ENCODE data around the gene TMEM132C. TPM values are rescaled to one million over a fixed set of nuclear protein-coding genes. Genes with fewer than 3 reads are reported as not detected.
A peak's percentile ranks its signal among the peaks of the same experiment; 100 is the strongest.

Gene TMEM132C
- total and polyA plus RNA-seq, 9 donors = 1.6 to 38.4 (median 9.4) TPM

- TF ChIP-seq POLR2A (IDR thresholded peaks at IDR 0.05) = no peak
- no peak for TF ChIP-seq CTCF (IDR thresholded peaks at IDR 0.05)
- no peak for TF ChIP-seq EP300 (IDR thresholded peaks at IDR 0.05)
- DNase-seq = no peak
- intact Hi-C loops (cut with DNase I) = no loop called here
- Histone ChIP-seq H3K27ac (no peak overlapping the region), H3K27me3 (no peaks in the 10 kb centered on the region), H3K4me3 (no peak overlapping the region), H3K9me3 (no peaks in the 10 kb centered on the region), H3K36me3 (no peaks in the 10 kb centered on the region), H3K4me1 (ENCODE audit: insufficient read depth) (no peaks in the 10 kb centered on the region)
- 84 to 92% (median 89%) methylated on average over 4 of the region's 4 CpGs for WGBS, 3 donors
Measured at GRCh38 chr12:128607641-128608040, 340.7 kb downstream of the TMEM132C start.

GRCh38 chr12:128609861-128610260 lies 342.9 kb downstream of the TMEM132C start:
- no peaks in the 10 kb centered on the region for H3K27me3 ChIP-seq
- no peaks in the 10 kb centered on the region for H3K4me1 ChIP-seq (ENCODE audit: insufficient read depth)
- 87 to 92% (median 90%) methylated on average over 2 of the region's 2 CpGs for WGBS, 3 donors
- TF ChIP-seq EP300 (IDR thresholded peaks at IDR 0.05) (no peak), POLR2A (IDR thresholded peaks at IDR 0.05) (no peak)
- no peak for DNase-seq
- H3K9me3 ChIP-seq = no peaks in the 10 kb centered on the region
- H3K4me3 ChIP-seq = no peak overlapping the region
- no peaks in the 10 kb centered on the region for H3K36me3 ChIP-seq
- no peak overlapping the region for H3K27ac ChIP-seq
- intact Hi-C loops (cut with DNase I) = no loop called here

GRCh38 chr12:128611736-128612135 lies 344.8 kb downstream of the TMEM132C start:
- Histone ChIP-seq H3K36me3 (no peaks in the 10 kb centered on the region), H3K4me3 (no peak overlapping the region), H3K27me3 (no peaks in the 10 kb centered on the region), H3K9me3 (no peaks in the 10 kb centered on the region), H3K4me1 (ENCODE audit: insufficient read depth) (no peaks in the 10 kb centered on the region), H3K27ac (no peak overlapping the region)
- no peak for DNase-seq
- WGBS, 3 donors = 28 to 43% (median 42%) methylated on average over 6 of the region's 6 CpGs
- intact Hi-C loops (cut with DNase I) = no loop called here
- no peak for TF ChIP-seq POLR2A (IDR thresholded peaks at IDR 0.05)

GRCh38 chr12:128612150-128612850 lies 345.3 kb downstream of the TMEM132C start:
- TF ChIP-seq CTCF (IDR thresholded peaks at IDR 0.05) (no peak), POLR2A (IDR thresholded peaks at IDR 0.05) (no peak), EP300 (IDR thresholded peaks at IDR 0.05) (no peak)
- Histone ChIP-seq H3K4me3 (no peak overlapping the region), H3K27me3 (no peaks in the 10 kb centered on the region), H3K27ac (no peak overlapping the region), H3K9me3 (no peaks in the 10 kb centered on the region), H3K4me1 (ENCODE audit: insufficient read depth) (no peaks in the 10 kb centered on the region), H3K36me3 (no peaks in the 10 kb centered on the region)
- DNase-seq = peak in 2 of 5 donors; percentile 26 to 57
- 6 to 22% (median 13%) methylated on average over 8 of the region's 8 CpGs for WGBS, 3 donors
- intact Hi-C loops (cut with DNase I) = no loop called here

GRCh38 chr12:128613837-128614590 lies 347.0 kb downstream of the TMEM132C start:
- TF ChIP-seq CTCF (IDR thresholded peaks at IDR 0.05) (no peak), EP300 (IDR thresholded peaks at IDR 0.05) (no peak), POLR2A (IDR thresholded peaks at IDR 0.05) (no peak)
- WGBS, 3 donors = 28 to 58% (median 31%) methylated on average over 6 of the region's 6 CpGs
- no peaks in the 10 kb centered on the region for H3K36me3 ChIP-seq

More at GRCh38 chr12:128613837-128614590, 347.0 kb downstream of the TMEM132C start:
- no peaks in the 10 kb centered on the region for H3K4me1 ChIP-seq (ENCODE audit: insufficient read depth)
- no peak overlapping the region for H3K27ac ChIP-seq
- DNase-seq = peak in 1 of 5 donors; percentile 38
- H3K27me3 ChIP-seq = no peaks in the 10 kb centered on the region
- no peak overlapping the region for H3K4me3 ChIP-seq
- H3K9me3 ChIP-seq = no peaks in the 10 kb centered on the region
- intact Hi-C loops (cut with DNase I) = no loop called here
